ENCODE measurements around the gene OVOL1. TPM values are rescaled to one million over a fixed set of nuclear protein-coding genes. Genes with fewer than 3 reads are reported as not detected.
A peak's percentile ranks its signal among the peaks of the same experiment; 100 is the strongest.

The OVOL1 gene
- total and polyA plus RNA-seq, 11 donors, result not detected

GRCh38 chr11:65786008-65786785 is 666 bp upstream of the OVOL1 start:
- H3K36me3 ChIP-seq, result no peaks in the 10 kb centered on the region
- DNase-seq, result peak in 2 of 5 donors; percentile 24 to 57
- intact Hi-C loops (cut with DNase I), result no loop called here
- 7 to 34% (median 9%) methylated on average over 15 to 74 of the region's 74 CpGs for WGBS, 4 donors
- TF ChIP-seq CTCF (IDR thresholded peaks at IDR 0.05) (no peak), POLR2A (IDR thresholded peaks at IDR 0.05) (no peak)
- H3K27me3 ChIP-seq, result peaks cover 30 to 51% (median 39%) of the 10 kb centered on the region in 9 donors
- H3K27ac ChIP-seq, result no peak overlapping the region
- H3K9me3 ChIP-seq, result no peaks in the 10 kb centered on the region
- H3K4me1 ChIP-seq, result peaks cover 3 to 31% (median 17%) of the 10 kb centered on the region in 12 donors
- no peak for ATAC-seq
- peak overlapping the region in 9 of 12 donors; percentile 5 to 42 (median 18) for H3K4me3 ChIP-seq

GRCh38 chr11:65787649-65788622 is 1.1 kb downstream of the OVOL1 start:
- intact Hi-C loops (cut with DNase I), result no loop called here
- Histone ChIP-seq H3K27ac (no peak overlapping the region), H3K27me3 (peaks cover 30 to 58% (median 39%) of the 10 kb centered on the region in 9 donors), H3K36me3 (no peaks in the 10 kb centered on the region), H3K4me3 (peak overlapping the region in 6 of 12 donors; percentile 7 to 29 (median 16)), H3K4me1 (peaks cover 0 to 34% (median 14%) of the 10 kb centered on the region in 12 donors), H3K9me3 (no peaks in the 10 kb centered on the region)
- no peak for TF ChIP-seq POLR2A (IDR thresholded peaks at IDR 0.05)
- no peak for TF ChIP-seq CTCF (IDR thresholded peaks at IDR 0.05)
- DNase-seq (peak in 1 of 5 donors; percentile 51), ATAC-seq (no peak)
- WGBS, 4 donors, result 3 to 8% (median 5%) methylated on average over 36 to 64 of the region's 64 CpGs

GRCh38 chr11:65788821-65789220 is 2.0 kb downstream of the OVOL1 start:
- peaks cover 30 to 63% (median 39%) of the 10 kb centered on the region in 9 donors for H3K27me3 ChIP-seq
- DNase-seq (peak in 1 of 5 donors; percentile 26), ATAC-seq (no peak)
- TF ChIP-seq CTCF (IDR thresholded peaks at IDR 0.05), result no peak
- H3K4me3 ChIP-seq, result no peak overlapping the region
- intact Hi-C loops (cut with DNase I), result no loop called here
- H3K27ac ChIP-seq, result no peak overlapping the region
- no peaks in the 10 kb centered on the region for H3K9me3 ChIP-seq
- whole genome bisulfite sequencing, 4 donors, result 78 to 90% (median 82%) methylated on average over 6 of the region's 6 CpGs
- H3K4me1 ChIP-seq, result peaks cover 0 to 34% (median 14%) of the 10 kb centered on the region in 12 donors
- H3K36me3 ChIP-seq, result no peaks in the 10 kb centered on the region

Data from heart left ventricle (tissue), 16 donors.